Gastroesophageal sphincter (tissue), 4 donors: Measurements from ENCODE around the gene SLC5A7. TPM values are rescaled to one million over a fixed set of nuclear protein-coding genes. Genes with fewer than 3 reads are reported as not detected.

ENCODE experiments used
- ATAC-seq: fragments of 150-250 bp; one replicate; pipeline ENCODE4 v1.9.1; 2016; ENCODE audit warnings: mild to moderate bottlenecking, moderate library complexity
- H3K27ac ChIP-seq, 4 donors: fragments of 200-600 bp; sonication (generic) in 3 of 4; 1 replicate in 3 of 4; 2 replicates in 1 of 4; pipeline ENCODE4 v1.5.1; 2016 to 2019
- H3K27me3 ChIP-seq: fragments of 200-600 bp; sonication (generic); one replicate; pipeline ENCODE4 v1.5.1; 2019
- H3K36me3 ChIP-seq, 2 donors: fragments of 200-600 bp; sonication (generic); one replicate each; pipeline ENCODE4 v1.5.1; 2019; ENCODE audit warnings: control low read depth in 1 of 2
- H3K4me1 ChIP-seq, 3 donors: fragments of 200-600 bp; sonication (generic); 1 replicate in 2 of 3; 2 replicates in 1 of 3; pipeline ENCODE4 v1.5.1; 2016 to 2019; ENCODE audit warnings: control low read depth in 2 of 3
- H3K4me3 ChIP-seq, 2 donors: fragments of 200-600 bp; sonication (generic); one replicate each; pipeline ENCODE4 v1.5.1; 2019; ENCODE audit warnings: mild to moderate bottlenecking in 1 of 2, moderate library complexity in 1 of 2
- H3K9me3 ChIP-seq, 3 donors: fragments of 200-600 bp; sonication (generic); one replicate each; pipeline ENCODE4 v1.5.1; 2017 to 2019; ENCODE audit warnings: control low read depth in 2 of 3
- EP300 ChIP-seq: sonication (generic); formaldehyde crosslinking; IDR thresholded peaks from one replicate; pipeline ENCODE4 v1.6.1; 2017; ENCODE audit warnings: antibody characterized with exemption, mild to moderate bottlenecking
- POLR2A ChIP-seq, 2 donors: fragments of 450-650 bp; IDR thresholded peaks; one replicate each; pipeline ENCODE4 v1.6.1; 2017; ENCODE audit warnings: antibody characterized with exemption in 2 of 2, mild to moderate bottlenecking in 2 of 2, moderate library complexity in 1 of 2
- POLR2AphosphoS5 ChIP-seq: sonication (generic); formaldehyde crosslinking; IDR thresholded peaks from one replicate; pipeline ENCODE4 v1.6.1; 2017; ENCODE audit warnings: antibody characterized with exemption
- WGBS, 2 donors: methylation state at CpG; one replicate each; pipeline ENCODE4 v1.1.5; 2018; ENCODE audit warnings: low coverage in 1 of 2; 5-methylcytosine and 5-hydroxymethylcytosine counted together
- total RNA-seq, 4 donors: library from RNA; depleted of rRNA; stranded (reverse); fragments of >200 nt; gene quantifications; one replicate each; pipeline ENCODE4 v1.1.0, GENCODE V29; 2016
- TF ChIP-seq, protein P1 (sequence below), 4 experiments: fragments of 200-600 bp in 2 of 4; fragments of 450-650 bp in 2 of 4; sonication (generic) in 1 of 4; IDR thresholded peaks; one replicate each; pipeline ENCODE4 v1.5.1; 2017 to 2019; ENCODE audit warnings: antibody characterized with exemption in 4 of 4, mild to moderate bottlenecking in 2 of 4, moderate library complexity in 2 of 4

SLC5A7 gene
- total RNA-seq, 4 donors from 2014 or later = 0.93 to 2.3 (median 1.3) TPM

- Histone ChIP-seq H3K4me1 (peaks cover 0 to 8% (median 0%) of the 10 kb centered on the region in 3 donors), H3K4me3 (no peak overlapping the region), H3K9me3 (no peaks in the 10 kb centered on the region), H3K27me3 (peaks cover 32% of the 10 kb centered on the region), H3K27ac (no peak overlapping the region), H3K36me3 (no peaks in the 10 kb centered on the region)
- no peak for ATAC-seq
- WGBS, 2 donors = 73 to 91% methylated on average over 9 to 10 of the region's 10 CpGs
- TF ChIP-seq, protein P1, sequence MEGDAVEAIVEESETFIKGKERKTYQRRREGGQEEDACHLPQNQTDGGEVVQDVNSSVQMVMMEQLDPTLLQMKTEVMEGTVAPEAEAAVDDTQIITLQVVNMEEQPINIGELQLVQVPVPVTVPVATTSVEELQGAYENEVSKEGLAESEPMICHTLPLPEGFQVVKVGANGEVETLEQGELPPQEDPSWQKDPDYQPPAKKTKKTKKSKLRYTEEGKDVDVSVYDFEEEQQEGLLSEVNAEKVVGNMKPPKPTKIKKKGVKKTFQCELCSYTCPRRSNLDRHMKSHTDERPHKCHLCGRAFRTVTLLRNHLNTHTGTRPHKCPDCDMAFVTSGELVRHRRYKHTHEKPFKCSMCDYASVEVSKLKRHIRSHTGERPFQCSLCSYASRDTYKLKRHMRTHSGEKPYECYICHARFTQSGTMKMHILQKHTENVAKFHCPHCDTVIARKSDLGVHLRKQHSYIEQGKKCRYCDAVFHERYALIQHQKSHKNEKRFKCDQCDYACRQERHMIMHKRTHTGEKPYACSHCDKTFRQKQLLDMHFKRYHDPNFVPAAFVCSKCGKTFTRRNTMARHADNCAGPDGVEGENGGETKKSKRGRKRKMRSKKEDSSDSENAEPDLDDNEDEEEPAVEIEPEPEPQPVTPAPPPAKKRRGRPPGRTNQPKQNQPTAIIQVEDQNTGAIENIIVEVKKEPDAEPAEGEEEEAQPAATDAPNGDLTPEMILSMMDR (IDR thresholded peaks at IDR 0.05) = no peak
- no peak for TF ChIP-seq POLR2A (IDR thresholded peaks at IDR 0.05)
- no peak for TF ChIP-seq EP300
- no peak for TF ChIP-seq POLR2AphosphoS5
These were observed 1.8 kb downstream of the SLC5A7 start for GRCh38 chr2:107988108-107988507.

GRCh38 chr2:107989445-107989844 is 3.1 kb downstream of the SLC5A7 start:
- Histone ChIP-seq H3K9me3 (no peaks in the 10 kb centered on the region), H3K27ac (no peak overlapping the region), H3K4me1 (peaks cover 0 to 8% (median 0%) of the 10 kb centered on the region in 3 donors), H3K36me3 (no peaks in the 10 kb centered on the region), H3K27me3 (peaks cover 32% of the 10 kb centered on the region), H3K4me3 (no peak overlapping the region)
- 52 to 61% methylated on average over 4 to 6 of the region's 6 CpGs for WGBS, 2 donors
- ATAC-seq = no peak
- TF ChIP-seq POLR2AphosphoS5 (no peak), POLR2A (IDR thresholded peaks at IDR 0.05) (no peak), EP300 (no peak)
- TF ChIP-seq, protein P1 (IDR thresholded peaks at IDR 0.05) = no peak

DNA sequence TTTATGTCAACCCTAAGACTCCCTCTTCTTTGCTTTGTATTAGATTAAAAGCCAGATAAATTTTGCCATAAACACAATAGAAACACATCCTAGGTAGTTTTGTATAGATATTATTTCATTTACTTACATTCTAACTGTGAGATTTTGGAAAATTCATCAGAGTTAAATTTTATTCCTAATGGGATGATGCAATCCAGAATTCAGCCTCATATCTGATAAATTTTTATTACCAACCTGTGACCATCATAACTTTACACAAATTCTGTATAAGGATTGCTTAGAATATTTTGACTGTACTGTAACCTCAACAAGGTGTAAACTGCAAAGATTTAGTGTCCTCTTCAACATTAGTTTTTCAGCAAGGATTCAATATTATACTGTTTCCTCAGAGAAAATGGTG is 4.4 kb downstream of the SLC5A7 start:
- peaks cover 0 to 8% (median 0%) of the 10 kb centered on the region in 3 donors for H3K4me1 ChIP-seq
- no peak overlapping the region for H3K4me3 ChIP-seq
- peaks cover 30% of the 10 kb centered on the region for H3K27me3 ChIP-seq
- TF ChIP-seq, protein P1 (IDR thresholded peaks at IDR 0.05) = no peak
- no peak for TF ChIP-seq POLR2A (IDR thresholded peaks at IDR 0.05)
- no peak for TF ChIP-seq POLR2AphosphoS5
- TF ChIP-seq EP300 = no peak
- H3K27ac ChIP-seq = no peak overlapping the region
- no peaks in the 10 kb centered on the region for H3K9me3 ChIP-seq
- no peak for ATAC-seq
- no peaks in the 10 kb centered on the region for H3K36me3 ChIP-seq

DNA sequence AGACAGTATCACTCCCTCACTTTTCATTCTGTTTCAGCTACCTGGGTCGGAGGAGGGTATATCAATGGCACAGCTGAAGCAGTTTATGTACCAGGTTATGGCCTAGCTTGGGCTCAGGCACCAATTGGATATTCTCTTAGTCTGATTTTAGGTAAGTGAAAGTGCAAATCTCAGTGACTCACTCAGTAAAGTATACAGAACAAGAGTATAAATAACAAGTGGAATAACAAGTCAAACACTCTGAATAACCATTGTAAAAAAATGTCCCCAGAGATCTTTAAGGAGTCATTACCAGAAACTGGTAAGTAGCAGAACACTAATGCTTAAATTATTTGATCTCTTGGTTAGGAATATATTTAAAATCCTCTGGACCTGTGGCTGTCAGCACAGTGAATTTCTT is 5.7 kb downstream of the SLC5A7 start:
- Histone ChIP-seq H3K9me3 (no peaks in the 10 kb centered on the region), H3K4me3 (no peak overlapping the region), H3K27ac (no peak overlapping the region), H3K36me3 (no peaks in the 10 kb centered on the region), H3K27me3 (peaks cover 16% of the 10 kb centered on the region), H3K4me1 (no peaks in the 10 kb centered on the region)
- TF ChIP-seq EP300 (no peak), POLR2A (IDR thresholded peaks at IDR 0.05) (no peak), POLR2AphosphoS5 (no peak)
- TF ChIP-seq, protein P1 (IDR thresholded peaks at IDR 0.05) = no peak
- WGBS, 2 donors = 75 to 82% methylated on average over 1 of the region's 1 CpG
- no peak for ATAC-seq

DNA sequence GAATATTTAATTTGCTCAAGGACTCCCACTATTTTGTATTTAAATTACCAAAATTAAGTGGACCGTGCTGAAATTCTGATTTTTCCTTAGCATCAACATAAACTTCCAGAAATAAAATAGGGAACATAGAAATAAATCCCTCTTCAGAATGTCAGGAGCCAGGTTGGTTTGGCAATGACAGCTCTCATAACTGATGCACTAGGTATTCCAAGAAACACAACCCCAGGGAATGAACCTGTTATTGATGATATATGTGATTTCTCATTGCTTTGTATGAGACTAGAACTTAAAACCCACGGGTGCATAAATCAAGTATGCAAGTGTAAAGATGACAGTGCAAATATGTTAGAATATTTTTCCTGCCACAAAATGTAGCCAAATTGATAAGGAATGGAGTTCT is 12.8 kb downstream of the SLC5A7 start:
- Histone ChIP-seq H3K4me1 (no peaks in the 10 kb centered on the region), H3K9me3 (no peaks in the 10 kb centered on the region), H3K27ac (no peak overlapping the region), H3K36me3 (no peaks in the 10 kb centered on the region), H3K4me3 (no peak overlapping the region), H3K27me3 (no peaks in the 10 kb centered on the region)
- TF ChIP-seq POLR2A (IDR thresholded peaks at IDR 0.05) (no peak), EP300 (no peak), POLR2AphosphoS5 (no peak)
- TF ChIP-seq, protein P1 (IDR thresholded peaks at IDR 0.05) = no peak
- no peak for ATAC-seq
- 57 to 83% methylated on average over 1 to 2 of the region's 2 CpGs for WGBS, 2 donors
